ENCODE measurements around the gene GAN. TPM values are rescaled to one million over a fixed set of nuclear protein-coding genes. Genes with fewer than 3 reads are reported as not detected.

Gene GAN
- total and polyA plus RNA-seq, 10 donors, result 0.54 to 10.3 (median 6.1) TPM

- no peak overlapping the region for H3K4me3 ChIP-seq
- no peaks in the 10 kb centered on the region for H3K36me3 ChIP-seq
- WGBS, 5 donors, result 90 to 97% (median 92%) methylated on average over 5 of the region's 5 CpGs
- no peaks in the 10 kb centered on the region for H3K4me1 ChIP-seq
- intact Hi-C loops (cut with DNase I; ENCODE audit: low total_unique reads), result no loop called here
- no peak for TF ChIP-seq POLR2AphosphoS5 (IDR thresholded peaks at IDR 0.05)
- TF ChIP-seq POLR2A (IDR thresholded peaks at IDR 0.05), result no peak
- TF ChIP-seq, protein P1, sequence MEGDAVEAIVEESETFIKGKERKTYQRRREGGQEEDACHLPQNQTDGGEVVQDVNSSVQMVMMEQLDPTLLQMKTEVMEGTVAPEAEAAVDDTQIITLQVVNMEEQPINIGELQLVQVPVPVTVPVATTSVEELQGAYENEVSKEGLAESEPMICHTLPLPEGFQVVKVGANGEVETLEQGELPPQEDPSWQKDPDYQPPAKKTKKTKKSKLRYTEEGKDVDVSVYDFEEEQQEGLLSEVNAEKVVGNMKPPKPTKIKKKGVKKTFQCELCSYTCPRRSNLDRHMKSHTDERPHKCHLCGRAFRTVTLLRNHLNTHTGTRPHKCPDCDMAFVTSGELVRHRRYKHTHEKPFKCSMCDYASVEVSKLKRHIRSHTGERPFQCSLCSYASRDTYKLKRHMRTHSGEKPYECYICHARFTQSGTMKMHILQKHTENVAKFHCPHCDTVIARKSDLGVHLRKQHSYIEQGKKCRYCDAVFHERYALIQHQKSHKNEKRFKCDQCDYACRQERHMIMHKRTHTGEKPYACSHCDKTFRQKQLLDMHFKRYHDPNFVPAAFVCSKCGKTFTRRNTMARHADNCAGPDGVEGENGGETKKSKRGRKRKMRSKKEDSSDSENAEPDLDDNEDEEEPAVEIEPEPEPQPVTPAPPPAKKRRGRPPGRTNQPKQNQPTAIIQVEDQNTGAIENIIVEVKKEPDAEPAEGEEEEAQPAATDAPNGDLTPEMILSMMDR (IDR thresholded peaks at IDR 0.05 in 8 of 11, conservative IDR thresholded peaks at IDR 0.05 in 3 of 11), result no peak
- H3K9me3 ChIP-seq, result no peaks in the 10 kb centered on the region
- H3K27me3 ChIP-seq (replicated peaks in 1 of 7), result no peaks in the 10 kb centered on the region
- no peak overlapping the region for H3K27ac ChIP-seq
- DNase-seq, result no peak
These were observed 46.3 kb upstream of the GAN start for GRCh38 chr16:81268509-81268908.

GRCh38 chr16:81273223-81273950, 41.4 kb upstream of the GAN start:
- H3K27ac ChIP-seq, result peak overlapping the region in 1 of 8 donors; percentile 37
- DNase-seq, result no peak
- no peak overlapping the region for H3K4me3 ChIP-seq
- 51 to 85% (median 79%) methylated on average over 9 to 10 of the region's 10 CpGs for WGBS, 5 donors
- no peaks in the 10 kb centered on the region for H3K9me3 ChIP-seq
- intact Hi-C loops (cut with DNase I; ENCODE audit: low total_unique reads), result no loop called here
- H3K27me3 ChIP-seq (replicated peaks in 1 of 7), result no peaks in the 10 kb centered on the region
- no peaks in the 10 kb centered on the region for H3K4me1 ChIP-seq
- no peaks in the 10 kb centered on the region for H3K36me3 ChIP-seq
- TF ChIP-seq, protein P1 (IDR thresholded peaks at IDR 0.05 in 8 of 11, conservative IDR thresholded peaks at IDR 0.05 in 3 of 11), result no peak
- TF ChIP-seq POLR2AphosphoS5 (IDR thresholded peaks at IDR 0.05) (no peak), POLR2A (IDR thresholded peaks at IDR 0.05) (no peak)

- TF ChIP-seq POLR2AphosphoS5 (IDR thresholded peaks at IDR 0.05) (no peak), POLR2A (IDR thresholded peaks at IDR 0.05) (no peak)
- TF ChIP-seq, protein P1 (IDR thresholded peaks at IDR 0.05 in 8 of 11, conservative IDR thresholded peaks at IDR 0.05 in 3 of 11), result no peak
- 61 to 76% (median 69%) methylated on average over 5 to 9 of the region's 9 CpGs for WGBS, 5 donors
- Histone ChIP-seq H3K4me3 (no peak overlapping the region), H3K27ac (peak overlapping the region in 1 of 8 donors; percentile 38), H3K36me3 (no peaks in the 10 kb centered on the region), H3K4me1 (no peaks in the 10 kb centered on the region), H3K9me3 (no peaks in the 10 kb centered on the region), H3K27me3 (replicated peaks in 1 of 7) (no peaks in the 10 kb centered on the region)
- intact Hi-C loops (cut with DNase I; ENCODE audit: low total_unique reads), result no loop called here
- DNase-seq, result no peak
These were observed 39.7 kb upstream of the GAN start for GRCh38 chr16:81275064-81275532.

- Histone ChIP-seq H3K4me3 (no peak overlapping the region), H3K27ac (peak overlapping the region in 1 of 8 donors; percentile 38), H3K9me3 (no peaks in the 10 kb centered on the region), H3K36me3 (no peaks in the 10 kb centered on the region), H3K4me1 (no peaks in the 10 kb centered on the region), H3K27me3 (replicated peaks in 1 of 7) (no peaks in the 10 kb centered on the region)
- DNase-seq, result no peak
- TF ChIP-seq POLR2AphosphoS5 (IDR thresholded peaks at IDR 0.05) (no peak), POLR2A (IDR thresholded peaks at IDR 0.05) (no peak)
- TF ChIP-seq, protein P1 (IDR thresholded peaks at IDR 0.05 in 8 of 11, conservative IDR thresholded peaks at IDR 0.05 in 3 of 11), result no peak
- 72 to 93% (median 91%) methylated on average over 9 of the region's 9 CpGs for WGBS, 5 donors
- intact Hi-C loops (cut with DNase I; ENCODE audit: low total_unique reads), result no loop called here
These were observed 39.0 kb upstream of the GAN start for GRCh38 chr16:81275795-81276194.

Measured in spleen (tissue), 11 donors.